Measurements from ENCODE around the gene CD3D.

Gene CD3D

GRCh38 chr11:118342503-118343161, at the start of gene CD3D:
TSS of gene CD3D (minus strand) at chr11:118342705. CDS start at chr11:118342607, 98 bp downstream.
- peak in 1 of 2 donors; percentile 27 for DNase-seq (ENCODE audit: low read depth in 2 of 2)

GRCh38 chr11:118383657-118384056, 41.2 kb upstream of the CD3D start:
- DNase-seq (ENCODE audit: low read depth in 2 of 2) = no peak

- DNase-seq (ENCODE audit: low read depth in 2 of 2) = no peak
Measured at GRCh38 chr11:118382954-118383353, 40.4 kb upstream of the CD3D start.

- DNase-seq (ENCODE audit: low read depth in 2 of 2) = no peak
Measured at GRCh38 chr11:118380571-118380970, 38.1 kb upstream of the CD3D start.

DNA sequence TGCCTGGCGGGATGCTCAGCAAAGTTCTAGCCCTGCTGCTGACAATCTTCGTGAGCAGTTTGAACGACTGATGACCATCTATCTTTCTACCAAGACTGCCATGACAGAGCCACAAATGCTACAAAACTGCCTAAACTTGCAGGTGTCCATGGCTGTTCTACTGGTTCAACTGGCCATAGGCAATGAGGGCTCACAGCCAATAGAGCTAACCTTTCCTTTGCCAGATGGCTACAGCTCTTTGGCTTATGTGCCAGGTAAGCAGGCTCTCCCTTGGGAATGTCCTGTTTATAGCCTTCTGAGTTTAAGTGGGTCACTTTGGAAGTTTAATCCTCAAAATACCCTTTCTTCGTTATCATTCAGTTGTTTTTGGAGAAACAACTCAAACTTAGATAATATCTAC, 37.0 kb upstream of the CD3D start:
- no peak for DNase-seq (ENCODE audit: low read depth in 2 of 2)

DNA sequence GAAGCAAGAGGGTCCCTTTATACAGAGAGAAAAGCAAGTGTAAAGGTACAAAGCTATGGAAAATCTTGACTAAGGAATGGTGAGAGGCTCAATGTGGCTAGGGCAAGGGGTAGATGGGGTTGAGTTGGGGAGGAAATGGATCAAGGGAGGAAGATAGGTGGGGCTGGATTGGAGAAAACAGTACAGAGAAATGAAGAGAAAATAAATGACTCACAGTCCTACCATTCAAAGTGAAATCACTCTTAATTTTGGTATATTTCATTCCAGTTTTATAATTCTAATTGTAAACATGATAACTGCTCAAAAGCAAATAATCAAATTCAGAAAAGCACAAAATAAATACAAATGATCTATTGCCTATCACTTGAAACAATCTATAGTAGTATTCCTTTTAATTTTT, 33.5 kb upstream of the CD3D start:
- no peak for DNase-seq (ENCODE audit: low read depth in 2 of 2)

GRCh38 chr11:118374729-118375128, 32.2 kb upstream of the CD3D start:
- DNase-seq (ENCODE audit: low read depth in 2 of 2) = no peak

DNA sequence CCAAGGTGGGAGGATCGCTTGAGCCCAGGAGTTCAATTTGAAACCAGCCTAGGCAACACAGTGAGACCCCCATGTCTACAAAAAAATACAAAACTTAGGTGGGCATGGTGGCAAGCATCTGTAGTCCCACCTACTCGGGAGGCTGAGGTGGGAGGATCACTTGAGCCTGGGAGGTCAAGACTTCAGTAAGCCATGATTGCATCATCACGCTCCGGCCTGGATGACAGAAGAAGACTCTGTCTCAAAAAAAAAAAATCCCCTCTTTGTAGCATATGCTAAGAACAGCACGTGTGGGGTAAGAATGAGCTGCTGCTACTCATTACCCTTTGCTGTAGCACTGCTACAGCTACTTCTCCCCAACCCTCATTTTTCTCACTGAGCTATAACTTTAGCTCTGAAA, 31.4 kb upstream of the CD3D start:
- DNase-seq (ENCODE audit: low read depth in 2 of 2) = no peak

GRCh38 chr11:118373263-118373662, 30.8 kb upstream of the CD3D start:
- no peak for DNase-seq (ENCODE audit: low read depth in 2 of 2)

GRCh38 chr11:118370774-118371173, 28.3 kb upstream of the CD3D start:
- DNase-seq (ENCODE audit: low read depth in 2 of 2) = no peak

DNA sequence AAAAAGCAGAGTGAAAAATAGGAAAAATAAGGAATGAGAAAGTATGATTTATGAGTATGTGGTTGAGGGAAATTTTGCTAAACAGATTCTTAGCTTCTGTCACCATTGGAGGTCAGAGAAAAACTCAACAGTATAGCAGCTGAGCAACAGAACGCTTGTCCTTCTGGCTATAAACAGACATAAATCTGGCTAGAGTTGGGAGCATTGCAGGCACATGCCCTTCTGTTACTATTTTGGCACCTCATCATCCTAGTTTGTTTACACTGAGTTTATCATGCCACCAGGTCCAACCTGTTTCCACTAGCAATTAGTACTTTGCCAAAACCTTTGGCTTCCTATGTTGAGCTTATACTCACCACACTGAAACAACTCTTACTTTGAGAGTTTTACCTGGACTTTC, 23.8 kb upstream of the CD3D start:
- DNase-seq (ENCODE audit: low read depth in 2 of 2) = no peak

- no peak for DNase-seq (ENCODE audit: low read depth in 2 of 2)
Measured at GRCh38 chr11:118364956-118365615, 22.6 kb upstream of the CD3D start.

DNA sequence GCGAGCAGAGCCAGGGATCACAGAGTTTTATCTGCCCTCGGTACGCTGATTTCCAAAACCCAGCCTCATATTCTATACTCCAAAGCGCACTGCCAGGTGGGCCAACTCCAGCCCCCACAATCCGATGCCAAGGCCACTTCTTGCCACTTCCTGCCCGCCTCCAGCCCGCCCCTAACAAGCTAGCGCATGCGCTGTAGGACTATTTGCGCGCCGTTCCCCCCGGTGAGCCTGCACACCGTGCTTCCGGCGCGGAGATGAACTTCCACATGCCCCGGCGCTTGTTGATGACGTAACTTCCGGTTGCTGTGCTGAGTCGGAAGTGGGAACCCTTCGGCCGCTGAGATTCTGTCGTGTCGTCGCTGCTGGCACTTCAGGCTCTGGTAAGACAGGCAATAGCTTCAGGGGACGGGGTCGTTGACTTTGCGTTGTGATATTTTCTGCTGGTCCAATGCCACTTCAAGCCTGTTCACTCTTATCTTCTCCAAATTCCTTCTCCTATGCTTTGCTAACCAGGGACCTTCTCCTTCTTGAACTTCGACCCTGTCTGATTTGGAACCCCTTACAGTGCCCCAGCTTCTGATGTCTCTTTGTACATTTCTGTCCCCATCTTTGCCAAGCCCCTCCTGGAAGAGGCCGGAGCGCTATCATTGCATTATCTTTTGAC, 16.9 kb upstream of the CD3D start, which contains the start of gene UBE4A:
TSS of gene UBE4A (plus strand) at position 306 of the 664 bp plus-strand sequence. CDS start 5,481 bp downstream, outside the sequence.
- peak; percentile 94 to 98 for DNase-seq (ENCODE audit: low read depth in 2 of 2)

GRCh38 chr11:118358071-118358470, 15.6 kb upstream of the CD3D start:
- DNase-seq (ENCODE audit: low read depth in 2 of 2) = no peak

DNA sequence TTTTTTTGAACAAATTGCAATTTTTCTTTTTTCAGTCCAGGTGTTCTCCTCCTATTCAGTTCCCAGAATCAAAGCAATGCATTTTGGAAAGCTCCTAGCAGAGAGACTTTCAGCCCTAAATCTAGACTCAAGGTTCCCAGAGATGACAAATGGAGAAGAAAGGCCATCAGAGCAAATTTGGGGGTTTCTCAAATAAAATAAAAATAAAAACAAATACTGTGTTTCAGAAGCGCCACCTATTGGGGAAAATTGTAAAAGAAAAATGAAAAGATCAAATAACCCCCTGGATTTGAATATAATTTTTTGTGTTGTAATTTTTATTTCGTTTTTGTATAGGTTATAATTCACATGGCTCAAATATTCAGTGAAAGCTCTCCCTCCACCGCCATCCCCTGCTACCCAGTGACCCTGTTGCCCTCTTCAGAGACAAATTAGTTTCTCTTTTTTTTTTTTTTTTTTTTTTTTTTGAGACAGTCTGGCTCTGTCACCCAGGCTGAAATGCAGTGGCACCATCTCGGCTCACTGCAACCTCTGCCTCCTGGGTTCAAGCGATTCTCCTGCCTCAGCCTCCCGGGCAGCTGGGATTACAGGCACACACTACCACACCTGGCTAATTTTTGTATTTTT, 10.7 kb upstream of the CD3D start:
- DNase-seq (ENCODE audit: low read depth in 2 of 2) = no peak

GRCh38 chr11:118349475-118349874, 7.0 kb upstream of the CD3D start:
- DNase-seq (ENCODE audit: low read depth in 2 of 2) = no peak

GRCh38 chr11:118343981-118344515, 1.5 kb upstream of the CD3D start, which contains the start of gene CD3G:
TSS of gene CD3G (plus strand) at chr11:118344344. CDS start at chr11:118344424, 80 bp downstream.
- peak; percentile 39 to 42 for DNase-seq (ENCODE audit: low read depth in 2 of 2)

- DNase-seq (ENCODE audit: low read depth in 2 of 2) = no peak
Measured at GRCh38 chr11:118343248-118343647, 743 bp upstream of the CD3D start.

- DNase-seq (ENCODE audit: low read depth in 2 of 2) = no peak
Measured at GRCh38 chr11:118341815-118342489, 553 bp downstream of the CD3D start.

DNA sequence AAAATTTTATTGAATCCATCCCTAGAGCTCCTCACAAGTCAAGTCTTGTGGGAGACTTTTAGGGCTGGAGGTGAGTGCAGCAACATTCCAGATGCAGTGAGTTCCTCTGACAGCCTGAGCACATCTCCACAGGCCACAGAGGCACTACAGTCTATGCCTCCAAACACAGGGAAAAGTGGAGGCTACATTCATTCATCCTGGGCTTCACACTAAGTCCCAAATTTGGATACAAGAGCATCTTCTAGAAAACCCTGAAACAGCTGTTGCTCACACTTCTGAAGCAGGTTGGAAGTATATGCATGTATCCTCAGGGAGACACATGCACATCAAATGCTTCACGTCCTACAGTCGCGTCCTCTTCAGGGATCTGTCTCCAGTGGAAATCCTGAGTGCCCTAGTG, 1.2 kb downstream of the CD3D start:
- no peak for DNase-seq (ENCODE audit: low read depth in 2 of 2)

GRCh38 chr11:118340449-118340848, 2.1 kb downstream of the CD3D start:
- DNase-seq (ENCODE audit: low read depth in 2 of 2) = no peak
